OCI-LY7 (cell line): Measurements from ENCODE around the gene LRP4. TPM values are rescaled to one million over a fixed set of nuclear protein-coding genes. Genes with fewer than 3 reads are reported as not detected.

Experiments
- BruUV-seq: library from RNA; stranded (reverse); fragments of 400-500 nt; replicated peaks from 2 replicates; lab custom pipeline; 2021; lab: Mats Ljungman, UMichigan
- CTCF ChIA-PET: fragments of 300-600 bp; sonication (Branson Sonifier 250); formaldehyde crosslinking; loops from one replicate; lab custom pipeline; 2022; ENCODE audit warnings: antibody characterized with exemption; ENCODE audit not compliant: unreplicated experiment; lab: Charles Lee
- POLR2A ChIA-PET: fragments of 300-600 bp; sonication (Branson Sonifier 250); formaldehyde crosslinking; loops from one replicate; lab custom pipeline; 2022; ENCODE audit warnings: antibody characterized with exemption; lab: Charles Lee
- DNase-seq: peaks from one replicate; pipeline ENCODE4 v3.0.0-alpha.2; 2015; ENCODE audit warnings: low spot score
- H2AFZ ChIP-seq: fragments of 200-600 bp; sonication (generic), shearing (Covaris generic); 2 replicates; pipeline ENCODE4 v1.6.1; 2014; ENCODE audit warnings: mild to moderate bottlenecking, antibody characterized with exemption, low read length, moderate library complexity
- H3K27ac ChIP-seq: fragments of 200-600 bp; sonication (generic); 2 replicates; pipeline ENCODE4 v1.5.1; 2014; ENCODE audit warnings: mixed run types, low read depth, mild to moderate bottlenecking, moderate library complexity, low read length, inconsistent platforms; ENCODE audit not compliant: poor library complexity, severe bottlenecking
- H3K36me3 ChIP-seq: fragments of 200-600 bp; sonication (generic); 2 replicates; pipeline ENCODE4 v1.6.1; 2014; ENCODE audit warnings: mild to moderate bottlenecking, antibody characterized with exemption, low read length, moderate library complexity, mixed read lengths; ENCODE audit not compliant: insufficient read depth
- H3K4me1 ChIP-seq: fragments of 200-600 bp; sonication (generic); 2 replicates; pipeline ENCODE4 v1.5.1; 2014; ENCODE audit warnings: mild to moderate bottlenecking, low read length; ENCODE audit not compliant: insufficient read depth, poor library complexity, severe bottlenecking
- H3K4me2 ChIP-seq: fragments of 200-600 bp; sonication (generic); 2 replicates; pipeline ENCODE4 v1.6.1; 2014; ENCODE audit warnings: mild to moderate bottlenecking, low read length
- H3K4me3 ChIP-seq: fragments of 200-600 bp; sonication (generic); 2 replicates; pipeline ENCODE4 v1.5.1; 2014; ENCODE audit warnings: mild to moderate bottlenecking, low read depth, low read length; ENCODE audit not compliant: poor library complexity, severe bottlenecking
- H3K79me2 ChIP-seq: fragments of 200-600 bp; sonication (generic); 2 replicates; pipeline ENCODE4 v1.6.1; 2016; ENCODE audit warnings: low read depth, mild to moderate bottlenecking, low read length, moderate library complexity, mixed read lengths; ENCODE audit not compliant: insufficient read depth
- H3K9me2 ChIP-seq: fragments of 200-600 bp; sonication (generic); 2 replicates; pipeline ENCODE4 v1.6.1; 2016; ENCODE audit warnings: mild to moderate bottlenecking, low read length, mixed read lengths; ENCODE audit not compliant: insufficient read depth
- H3K9me3 ChIP-seq: fragments of 200-600 bp; sonication (generic); 2 replicates; pipeline ENCODE4 v1.6.1; 2014; ENCODE audit warnings: mild to moderate bottlenecking, mixed run types, low read length, mixed read lengths
- H4K20me1 ChIP-seq: fragments of 200-600 bp; sonication (generic); 2 replicates; pipeline ENCODE4 v1.6.1; 2014; ENCODE audit warnings: mild to moderate bottlenecking, antibody characterized with exemption, low read length, moderate library complexity, mixed read lengths; ENCODE audit not compliant: insufficient read depth
- EZH2phosphoT487 ChIP-seq: fragments of 200-600 bp; sonication (generic); IDR thresholded peaks from 2 replicates; pipeline ENCODE4 v1.6.1; 2018; ENCODE audit warnings: low read depth, borderline replicate concordance, mild to moderate bottlenecking, mixed run types, antibody characterized with exemption, low read length, moderate library complexity, mixed read lengths
- intact Hi-C: fragments of 100-400 bp; cut with micrococcal nuclease; formaldehyde crosslinking; loops from one replicate; pipeline ENCODE4 v1.10.0; 2022; ENCODE audit not compliant: unreplicated experiment
- total RNA-seq, 2 experiments: library from RNA; depleted of rRNA in 1 of 2; stranded (reverse); fragments of >200 nt in 1 of 2; shearing (Covaris generic) in 1 of 2; gene quantifications; 2 replicates each; pipeline ENCODE4 v1.2.3, GENCODE V29; 2014 to 2022
- TF ChIP-seq, protein P1 (sequence below): fragments of 200-600 bp; sonication (generic); conservative IDR thresholded peaks from 2 replicates; pipeline ENCODE4 v1.5.1; 2014; ENCODE audit warnings: mild to moderate bottlenecking, antibody characterized with exemption, low read length, moderate library complexity, mixed read lengths

Gene LRP4
- total RNA-seq, 2 experiments from 2014 or later = 19.8 to 28.5 TPM

GRCh38 chr11:46896719-46897406, 21.5 kb downstream of the LRP4 start:
- no peak overlapping the region for H2AFZ ChIP-seq
- no peaks in the 10 kb centered on the region for H3K9me3 ChIP-seq
- no peak overlapping the region for H3K4me3 ChIP-seq
- H3K79me2 ChIP-seq = no peaks in the 10 kb centered on the region
- ChIA-PET POLR2A (no interaction called here), CTCF (no interaction called here)
- H3K4me1 ChIP-seq = no peaks in the 10 kb centered on the region
- H3K9me2 ChIP-seq = no peaks in the 10 kb centered on the region
- peak; percentile 63 for DNase-seq
- BruUV-seq = TSS peak; percentile 54
- intact Hi-C loops = no loop called here
- no peak overlapping the region for H3K27ac ChIP-seq
- no peak for TF ChIP-seq EZH2phosphoT487
- TF ChIP-seq, protein P1, sequence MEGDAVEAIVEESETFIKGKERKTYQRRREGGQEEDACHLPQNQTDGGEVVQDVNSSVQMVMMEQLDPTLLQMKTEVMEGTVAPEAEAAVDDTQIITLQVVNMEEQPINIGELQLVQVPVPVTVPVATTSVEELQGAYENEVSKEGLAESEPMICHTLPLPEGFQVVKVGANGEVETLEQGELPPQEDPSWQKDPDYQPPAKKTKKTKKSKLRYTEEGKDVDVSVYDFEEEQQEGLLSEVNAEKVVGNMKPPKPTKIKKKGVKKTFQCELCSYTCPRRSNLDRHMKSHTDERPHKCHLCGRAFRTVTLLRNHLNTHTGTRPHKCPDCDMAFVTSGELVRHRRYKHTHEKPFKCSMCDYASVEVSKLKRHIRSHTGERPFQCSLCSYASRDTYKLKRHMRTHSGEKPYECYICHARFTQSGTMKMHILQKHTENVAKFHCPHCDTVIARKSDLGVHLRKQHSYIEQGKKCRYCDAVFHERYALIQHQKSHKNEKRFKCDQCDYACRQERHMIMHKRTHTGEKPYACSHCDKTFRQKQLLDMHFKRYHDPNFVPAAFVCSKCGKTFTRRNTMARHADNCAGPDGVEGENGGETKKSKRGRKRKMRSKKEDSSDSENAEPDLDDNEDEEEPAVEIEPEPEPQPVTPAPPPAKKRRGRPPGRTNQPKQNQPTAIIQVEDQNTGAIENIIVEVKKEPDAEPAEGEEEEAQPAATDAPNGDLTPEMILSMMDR = peak; percentile 69
- H4K20me1 ChIP-seq = no peaks in the 10 kb centered on the region
- H3K4me2 ChIP-seq = no peak overlapping the region
- peaks cover 74% of the 10 kb centered on the region for H3K36me3 ChIP-seq

GRCh38 chr11:46895821-46896220, 22.5 kb downstream of the LRP4 start:
- Histone ChIP-seq H3K4me1 (no peaks in the 10 kb centered on the region), H2AFZ (no peak overlapping the region), H3K4me3 (no peak overlapping the region), H3K27ac (no peak overlapping the region), H4K20me1 (no peaks in the 10 kb centered on the region), H3K36me3 (peaks cover 72% of the 10 kb centered on the region), H3K9me3 (no peaks in the 10 kb centered on the region), H3K4me2 (no peak overlapping the region), H3K9me2 (no peaks in the 10 kb centered on the region), H3K79me2 (no peaks in the 10 kb centered on the region)
- TF ChIP-seq, protein P1 = no peak
- ChIA-PET POLR2A (no interaction called here), CTCF (no interaction called here)
- DNase-seq = no peak
- no TSS peak for BruUV-seq
- intact Hi-C loops = no loop called here

DNA sequence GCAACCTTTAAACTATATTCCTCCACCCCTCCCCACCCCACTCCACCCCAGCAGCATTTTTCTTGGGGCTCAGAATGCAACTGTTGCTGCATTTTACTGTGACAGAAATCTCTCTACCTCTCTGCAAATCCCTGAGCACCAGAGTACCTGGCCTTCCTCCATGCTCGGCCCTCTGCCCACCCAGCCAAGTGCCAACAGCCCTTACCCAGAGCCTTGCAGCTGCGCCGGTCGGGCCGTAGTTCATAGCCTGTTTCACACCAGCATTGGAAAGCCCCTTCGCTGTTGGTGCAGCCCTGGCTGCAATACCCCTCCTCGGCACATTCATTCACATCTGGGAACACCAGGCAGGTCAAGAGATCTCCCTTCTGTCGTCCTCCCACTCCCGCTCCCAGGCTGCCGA, 23.4 kb downstream of the LRP4 start:
- no peaks in the 10 kb centered on the region for H3K79me2 ChIP-seq
- no peaks in the 10 kb centered on the region for H3K9me3 ChIP-seq
- H3K4me3 ChIP-seq = no peak overlapping the region
- no peak overlapping the region for H2AFZ ChIP-seq
- H3K4me1 ChIP-seq = peaks cover 1% of the 10 kb centered on the region
- peaks cover 73% of the 10 kb centered on the region for H3K36me3 ChIP-seq
- intact Hi-C loops = no loop called here
- ChIA-PET CTCF (no interaction called here), POLR2A (interaction anchor here (1.2 kb wide), 1 partner anchor 260 kb away, joined by 4 read pairs; no protein-coding TSS in a partner anchor)
- no peaks in the 10 kb centered on the region for H3K9me2 ChIP-seq
- no peak overlapping the region for H3K4me2 ChIP-seq
- no peaks in the 10 kb centered on the region for H4K20me1 ChIP-seq
- H3K27ac ChIP-seq = no peak overlapping the region
- TF ChIP-seq, protein P1 = no peak
- no peak for TF ChIP-seq EZH2phosphoT487
- DNase-seq = no peak
- no TSS peak for BruUV-seq
